Astrocyte of the spinal cord (primary cell): Measurements from ENCODE around the gene HS6ST3.

Experiments
- DNase-seq: peaks from one replicate; pipeline ENCODE4 v3.0.0; 2011; ENCODE audit warnings: low read depth, low spot score
- H3K4me3 ChIP-seq: 2 replicates; pipeline ENCODE4 v1.5.1; 2011; ENCODE audit warnings: low read depth, mild to moderate bottlenecking, low read length, moderate library complexity
- CTCF ChIP-seq: IDR thresholded peaks from 2 replicates; pipeline ENCODE4 v1.5.1; 2012; ENCODE audit warnings: low read depth, mild to moderate bottlenecking, low read length, inconsistent platforms
- in situ Hi-C: cut with HindIII; loops from 2 replicates; pipeline ENCODE4 v1.10.0; 2017; ENCODE audit warnings: low sequenced_read_pairs

The HS6ST3 gene

DNA sequence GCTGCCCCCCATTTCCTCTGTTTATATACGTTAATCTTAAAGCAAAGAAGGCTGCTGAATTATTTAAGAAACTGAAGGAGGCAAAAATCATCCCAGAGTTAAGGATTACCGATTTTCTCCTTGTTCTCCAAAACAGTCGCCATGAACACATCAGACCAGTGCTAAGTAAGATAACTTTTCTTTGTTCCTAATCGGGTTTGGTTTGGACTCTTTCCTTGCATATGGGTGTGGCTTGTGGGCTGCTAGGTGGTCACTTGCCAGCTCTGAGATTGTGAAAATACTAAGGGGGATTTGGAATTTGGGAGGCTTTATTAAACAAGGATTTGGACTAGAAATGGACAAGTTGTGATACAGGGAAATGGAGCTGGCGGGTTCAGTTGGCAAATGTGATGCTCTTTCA lies 692.3 kb downstream of the HS6ST3 start:
- no peak for TF ChIP-seq CTCF
- no peak for DNase-seq
- in situ Hi-C loops = no loop called here
- no peak overlapping the region for H3K4me3 ChIP-seq

- DNase-seq = no peak
- in situ Hi-C loops = no loop called here
- H3K4me3 ChIP-seq = no peak overlapping the region
- no peak for TF ChIP-seq CTCF
Observed at GRCh38 chr13:96783057-96783456, 693.1 kb downstream of the HS6ST3 start.

DNA sequence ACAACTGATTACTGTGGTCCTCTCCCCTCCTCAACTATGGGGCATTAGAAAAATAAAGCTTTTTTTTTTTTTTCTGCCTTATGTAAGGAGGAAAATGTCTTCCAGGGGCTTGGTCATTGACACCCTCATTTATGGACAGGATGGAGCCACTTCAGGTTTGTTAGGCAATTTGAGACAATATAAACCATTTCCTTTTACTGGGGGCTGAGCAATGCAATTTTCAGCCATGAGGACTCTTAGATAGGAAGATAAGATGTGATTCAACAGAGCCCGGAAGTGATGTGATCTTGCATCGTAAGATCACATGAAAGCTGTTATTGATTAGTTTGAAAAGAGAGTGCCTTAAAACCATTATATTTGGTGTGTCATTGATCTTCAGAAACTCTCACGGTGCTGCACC lies 693.6 kb downstream of the HS6ST3 start:
- in situ Hi-C loops = no loop called here
- no peak overlapping the region for H3K4me3 ChIP-seq
- no peak for TF ChIP-seq CTCF
- DNase-seq = no peak

GRCh38 chr13:96785986-96786385 lies 696.1 kb downstream of the HS6ST3 start:
- DNase-seq = no peak
- in situ Hi-C loops = no loop called here

GRCh38 chr13:96792188-96792587 lies 702.3 kb downstream of the HS6ST3 start:
- in situ Hi-C loops = no loop called here
- no peak overlapping the region for H3K4me3 ChIP-seq
- no peak for DNase-seq
- TF ChIP-seq CTCF = no peak

More at GRCh38 chr13:96785986-96786385, 696.1 kb downstream of the HS6ST3 start:
- no peak for TF ChIP-seq CTCF
- no peak overlapping the region for H3K4me3 ChIP-seq

DNA sequence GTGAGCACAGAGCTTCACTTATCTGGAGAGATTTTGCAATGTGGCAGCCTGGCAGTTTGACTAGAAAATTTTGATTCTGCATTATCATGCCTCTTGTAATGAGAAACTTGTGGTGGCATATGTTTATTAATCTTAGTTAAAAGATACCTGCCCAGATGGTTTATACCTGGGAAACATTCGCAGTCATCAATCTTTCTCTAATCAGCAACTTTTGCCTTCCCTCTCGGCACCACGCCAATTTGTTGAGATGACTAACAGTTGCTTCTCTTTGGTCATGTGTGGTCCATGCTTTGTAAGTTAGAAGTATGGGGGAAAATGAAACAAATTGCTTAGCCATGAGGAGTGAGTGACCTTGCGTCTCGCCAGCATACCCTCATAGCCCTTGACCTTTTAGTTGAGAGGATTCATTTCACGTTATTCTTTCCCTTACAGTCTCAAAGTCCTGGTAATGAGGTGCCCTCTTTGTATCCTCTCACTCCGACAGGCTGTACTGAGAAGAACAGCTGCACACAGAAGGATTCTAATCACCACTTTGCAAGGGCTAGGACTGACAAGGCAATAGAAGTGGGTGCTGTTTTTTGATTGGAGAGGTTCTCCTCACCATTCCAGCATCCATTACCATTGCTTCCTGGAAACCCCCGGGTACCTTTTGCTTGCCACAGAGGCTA lies 703.0 kb downstream of the HS6ST3 start:
- H3K4me3 ChIP-seq = no peak overlapping the region
- in situ Hi-C loops = no loop called here
- no peak for TF ChIP-seq CTCF
- no peak for DNase-seq
